ENCODE data around the gene SORBS2. TPM values are rescaled to one million over a fixed set of nuclear protein-coding genes. Genes with fewer than 3 reads are reported as not detected.

Gene SORBS2
- total and polyA plus RNA-seq, 2 donors (not counting 3 experiments of a cell fraction or from before 2014, with no cell fraction given) = 69.8 to 82.5 TPM

DNA sequence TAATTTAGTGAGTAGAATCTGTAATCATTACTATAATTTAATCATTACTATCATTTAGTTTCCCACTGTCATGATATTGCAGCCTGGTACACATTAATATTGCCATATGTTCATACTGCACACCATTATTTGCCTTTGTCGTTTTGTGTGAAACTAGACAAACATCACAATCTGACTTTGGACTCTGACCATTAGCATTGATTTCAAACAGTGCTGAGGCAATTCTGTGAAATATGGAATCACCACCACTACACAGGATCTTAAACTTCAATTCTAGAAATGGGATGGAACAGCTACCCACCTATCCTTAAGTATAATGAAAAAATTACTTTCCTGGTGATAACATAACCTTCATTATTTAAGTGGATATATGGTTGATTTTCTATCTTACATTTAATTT, 98.3 kb downstream of the SORBS2 start:
- H3K9me1 ChIP-seq (replicated peaks; ENCODE audit: control insufficient read depth, extremely low read depth, insufficient read depth, low read length) = no peaks in the 10 kb centered on the region
- TSS peak; percentile 63 for BruUV-seq (replicated peaks)
- peak overlapping the region; percentile 9 for H3K4me2 ChIP-seq (ENCODE audit: insufficient read depth, low read length)
- FAIRE-seq (no peak), DNase-seq (ENCODE audit: low read depth, low spot score) (no peak)
- H3K36me3 ChIP-seq (ENCODE audit: control insufficient read depth in 2 of 2, extremely low read depth in 1 of 2, insufficient read depth in 2 of 2, low read length in 2 of 2) = no peaks in the 10 kb centered on the region
- CTCF ChIA-PET = interaction anchor here (1.5 kb wide), 1 partner anchor 9 kb away, joined by 4 read pairs; no protein-coding TSS in a partner anchor
- dilution Hi-C loops (cut with MboI; ENCODE audit: extremely low pct_ligation_motif_present, low sequenced_read_pairs) (no loop called here), intact Hi-C loops (cut with micrococcal nuclease) (loop anchor here (1.0 kb wide), 1 partner anchor 9 kb away; no protein-coding TSS in a partner anchor)
- POLR2A ChIA-PET = interaction anchor here (0.6 kb wide), 1 partner anchor 1994 kb away, joined by 6 read pairs; no protein-coding TSS in a partner anchor
- no peaks in the 10 kb centered on the region for H3K27me3 ChIP-seq (ENCODE audit: control insufficient read depth in 2 of 2, insufficient read depth in 2 of 2, low read length in 2 of 2)
- no peak for TF ChIP-seq CTCF (IDR thresholded peaks at IDR 0.05; ENCODE audit: extremely low read depth in 1 of 2, insufficient read depth in 1 of 2, low read depth in 1 of 2, low read length in 2 of 2)
- TF ChIP-seq GATA2 (IDR thresholded peaks at IDR 0.05; ENCODE audit: insufficient read depth, insufficient read length, low read depth, low read length) = no peak
- TF ChIP-seq EZH2 (IDR thresholded peaks at IDR 0.05; ENCODE audit: borderline replicate concordance, low read depth, low read length, severe bottlenecking) = no peak
- TF ChIP-seq, protein P1, sequence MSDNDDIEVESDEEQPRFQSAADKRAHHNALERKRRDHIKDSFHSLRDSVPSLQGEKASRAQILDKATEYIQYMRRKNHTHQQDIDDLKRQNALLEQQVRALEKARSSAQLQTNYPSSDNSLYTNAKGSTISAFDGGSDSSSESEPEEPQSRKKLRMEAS (IDR thresholded peaks at IDR 0.05; ENCODE audit: insufficient read depth, insufficient read length) = no peak
- no peak for TF ChIP-seq JUN (IDR thresholded peaks at IDR 0.05; ENCODE audit: borderline replicate concordance, insufficient read depth, insufficient read length, low read depth)
- TF ChIP-seq POLR2AphosphoS5 (IDR thresholded peaks at IDR 0.05; ENCODE audit: insufficient read depth, low read depth, low read length) = no peak
- no peak for TF ChIP-seq FOS (IDR thresholded peaks at IDR 0.05; ENCODE audit: borderline replicate concordance, insufficient read depth, low read length)
- no peak for TF ChIP-seq MYC (IDR thresholded peaks at IDR 0.05; ENCODE audit: low read depth, low read length)
- TF ChIP-seq POLR2A (IDR thresholded peaks at IDR 0.05; ENCODE audit: low read depth, low read length) = no peak
- H4K20me1 ChIP-seq (replicated peaks; ENCODE audit: control insufficient read depth, extremely low read depth, insufficient read depth, low read length) = no peaks in the 10 kb centered on the region
- no peaks in the 10 kb centered on the region for H3K9me3 ChIP-seq (replicated peaks; ENCODE audit: control insufficient read depth, insufficient read depth, low read length)
- no peak overlapping the region for H3K9ac ChIP-seq (replicated peaks; ENCODE audit: extremely low read depth, insufficient read depth, low read length)
- H3K79me2 ChIP-seq (ENCODE audit: control insufficient read depth, insufficient read depth, low read length) = no peaks in the 10 kb centered on the region
- H2AFZ ChIP-seq (ENCODE audit: low read depth, low read length) = no peak overlapping the region
- H3K4me3 ChIP-seq (replicated peaks in 1 of 3; ENCODE audit: insufficient read depth in 1 of 3, low read depth in 1 of 3, low read length in 3 of 3) = no peak overlapping the region
- H3K4me1 ChIP-seq (ENCODE audit: control insufficient read depth, extremely low read depth, insufficient read depth, low read length) = peaks cover 60% of the 10 kb centered on the region
- peak overlapping the region; percentile 59 for H3K27ac ChIP-seq (ENCODE audit: insufficient read depth, low read depth, low read length)

Data from endothelial cell of umbilical vein (primary cell).